SK-N-DZ (cell line): Measurements from ENCODE around the gene ZNF474.
A peak's percentile ranks its signal among the peaks of the same experiment; 100 is the strongest.

Source experiments
- DNase-seq: peaks from one replicate; pipeline ENCODE4 v3.0.0-alpha.2; 2015; ENCODE audit warnings: low spot score

ZNF474 gene

GRCh38 chr5:122180863-122181548 lies 51.7 kb downstream of the ZNF474 start:
- DNase-seq = no peak

- DNase-seq = no peak
Observed at GRCh38 chr5:122181863-122182262, 52.5 kb downstream of the ZNF474 start.

GRCh38 chr5:122182491-122182921 lies 53.2 kb downstream of the ZNF474 start:
- DNase-seq = no peak

GRCh38 chr5:122183098-122183787 lies 53.9 kb downstream of the ZNF474 start:
- DNase-seq = no peak

GRCh38 chr5:122183788-122184170 lies 54.4 kb downstream of the ZNF474 start:
- DNase-seq = no peak

GRCh38 chr5:122184676-122185255 lies 55.4 kb downstream of the ZNF474 start:
- DNase-seq = no peak

GRCh38 chr5:122187426-122187825 lies 58.1 kb downstream of the ZNF474 start:
- no peak for DNase-seq

- no peak for DNase-seq
Observed at GRCh38 chr5:122190156-122190555, 60.8 kb downstream of the ZNF474 start.

GRCh38 chr5:122192497-122193496 lies 63.5 kb downstream of the ZNF474 start:
- peak; percentile 62 for DNase-seq

GRCh38 chr5:122195802-122196394 lies 66.6 kb downstream of the ZNF474 start:
- peak; percentile 54 for DNase-seq

- DNase-seq = no peak
Observed at GRCh38 chr5:122199146-122199545, 69.8 kb downstream of the ZNF474 start.

- no peak for DNase-seq
Observed at GRCh38 chr5:122200450-122200849, 71.1 kb downstream of the ZNF474 start.

GRCh38 chr5:122200865-122201264 lies 71.5 kb downstream of the ZNF474 start:
- peak; percentile 22 for DNase-seq

- no peak for DNase-seq
Observed at GRCh38 chr5:122201365-122201764, 72.0 kb downstream of the ZNF474 start.

- DNase-seq = no peak
Observed at GRCh38 chr5:122202952-122203351, 73.6 kb downstream of the ZNF474 start.
